ENCODE measurements around the gene TMEM131L.
"Not testable (repeated sequence)": the region's sequence is repeated elsewhere in the genome, so short reads cannot be mapped to it uniquely, and the experiment has no call there.

The TMEM131L gene

GRCh38 chr4:153506341-153507309 lies 40.5 kb downstream of the TMEM131L start:
- DNase-seq: no peak

GRCh38 chr4:153507310-153508073 lies 41.3 kb downstream of the TMEM131L start:
- DNase-seq: no peak

- not testable (repeated sequence) for DNase-seq
Observed at GRCh38 chr4:153509212-153509611, 43.1 kb downstream of the TMEM131L start.

- DNase-seq: no peak
Observed at GRCh38 chr4:153509724-153510123, 43.6 kb downstream of the TMEM131L start.

GRCh38 chr4:153510252-153511001 lies 44.3 kb downstream of the TMEM131L start:
- DNase-seq: no peak

GRCh38 chr4:153511104-153511503 lies 44.9 kb downstream of the TMEM131L start:
- DNase-seq: no peak

- DNase-seq: no peak
Observed at GRCh38 chr4:153512162-153512852, 46.1 kb downstream of the TMEM131L start.

GRCh38 chr4:153512952-153513500 lies 46.9 kb downstream of the TMEM131L start:
- DNase-seq: peak; percentile 71

- DNase-seq: peak; percentile 90
Observed at GRCh38 chr4:153513596-153513995, 47.4 kb downstream of the TMEM131L start.

GRCh38 chr4:153514001-153514526 lies 47.9 kb downstream of the TMEM131L start:
- DNase-seq: peak; percentile 93

- peak; percentile 33 for DNase-seq
Observed at GRCh38 chr4:153514688-153515426, 48.7 kb downstream of the TMEM131L start.

GRCh38 chr4:153517159-153517558 lies 51.0 kb downstream of the TMEM131L start:
- DNase-seq: no peak

- DNase-seq: no peak
Observed at GRCh38 chr4:153518001-153518400, 51.8 kb downstream of the TMEM131L start.

GRCh38 chr4:153518637-153519389 lies 52.7 kb downstream of the TMEM131L start:
- DNase-seq: no peak

GRCh38 chr4:153519687-153520086 lies 53.5 kb downstream of the TMEM131L start:
- DNase-seq: no peak

GRCh38 chr4:153520227-153520626 lies 54.1 kb downstream of the TMEM131L start:
- no peak for DNase-seq

- DNase-seq: no peak
Observed at GRCh38 chr4:153520801-153521329, 54.7 kb downstream of the TMEM131L start.

- DNase-seq: no peak
Observed at GRCh38 chr4:153521478-153521877, 55.3 kb downstream of the TMEM131L start.

GRCh38 chr4:153521999-153522801 lies 56.0 kb downstream of the TMEM131L start:
- no peak for DNase-seq

All from fibroblast of upper back skin (primary cell).